Stomach smooth muscle (tissue), 2 donors: Measurements from ENCODE around the gene SARS1.
A peak's percentile ranks its signal among the peaks of the same experiment; 100 is the strongest.

ENCODE experiments used
- H3K27ac ChIP-seq: one replicate; pipeline ENCODE4 v1.7.0; 2013; ENCODE audit warnings: mild to moderate bottlenecking, low read length, inconsistent platforms
- H3K27me3 ChIP-seq, 2 donors: one replicate each; pipeline ENCODE4 v1.7.0; 2013; ENCODE audit warnings: low read length in 2 of 2; ENCODE audit not compliant: insufficient read depth in 2 of 2, control insufficient read depth in 1 of 2
- H3K36me3 ChIP-seq, 2 donors: one replicate each; pipeline ENCODE4 v1.7.0; 2013; ENCODE audit warnings: low read length in 2 of 2; ENCODE audit not compliant: control insufficient read depth in 2 of 2, insufficient read depth in 2 of 2
- H3K4me1 ChIP-seq: one replicate; pipeline ENCODE4 v1.7.0; 2013; ENCODE audit warnings: low read length; ENCODE audit not compliant: control insufficient read depth, insufficient read depth
- H3K4me3 ChIP-seq, 2 donors: one replicate each; pipeline ENCODE4 v1.7.0; 2013; ENCODE audit warnings: low read length in 2 of 2
- H3K9ac ChIP-seq, 2 donors: one replicate each; pipeline ENCODE4 v1.7.0; 2013; ENCODE audit warnings: low read length in 2 of 2, mild to moderate bottlenecking in 1 of 2
- H3K9me3 ChIP-seq, 2 donors: one replicate each; pipeline ENCODE4 v1.7.0; 2013; ENCODE audit warnings: low read length in 2 of 2; ENCODE audit not compliant: control insufficient read depth in 2 of 2
- donor health status: healthy.
- donor health status: Pancreatic carcinoma.

Gene SARS1

GRCh38 chr1:109251277-109252166 lies 37.8 kb downstream of the SARS1 start:
- no peak overlapping the region for H3K9ac ChIP-seq
- H3K36me3 ChIP-seq: peaks cover 0 to 3% of the 10 kb centered on the region in 2 donors
- H3K4me1 ChIP-seq: peaks cover 44% of the 10 kb centered on the region
- no peaks in the 10 kb centered on the region for H3K9me3 ChIP-seq
- no peaks in the 10 kb centered on the region for H3K27me3 ChIP-seq
- H3K4me3 ChIP-seq: no peak overlapping the region
- no peak overlapping the region for H3K27ac ChIP-seq

- H3K9me3 ChIP-seq: no peaks in the 10 kb centered on the region
- H3K9ac ChIP-seq: no peak overlapping the region
- no peaks in the 10 kb centered on the region for H3K27me3 ChIP-seq
- no peak overlapping the region for H3K4me3 ChIP-seq
- peaks cover 44% of the 10 kb centered on the region for H3K4me1 ChIP-seq
- no peak overlapping the region for H3K27ac ChIP-seq
- peaks cover 0 to 3% of the 10 kb centered on the region in 2 donors for H3K36me3 ChIP-seq
Observed at GRCh38 chr1:109252167-109252892, 38.6 kb downstream of the SARS1 start.

GRCh38 chr1:109252893-109253802 lies 39.4 kb downstream of the SARS1 start:
- H3K36me3 ChIP-seq: peaks cover 0 to 3% of the 10 kb centered on the region in 2 donors
- H3K9ac ChIP-seq: peak overlapping the region; percentile 69 to 71
- no peaks in the 10 kb centered on the region for H3K27me3 ChIP-seq
- H3K9me3 ChIP-seq: no peaks in the 10 kb centered on the region
- H3K27ac ChIP-seq: peak overlapping the region; percentile 82
- peak overlapping the region; percentile 56 to 62 for H3K4me3 ChIP-seq
- H3K4me1 ChIP-seq: peaks cover 44% of the 10 kb centered on the region

- peak overlapping the region; percentile 82 for H3K27ac ChIP-seq
Observed at GRCh38 chr1:109253803-109254620, 40.3 kb downstream of the SARS1 start.

GRCh38 chr1:109254621-109255096 lies 40.9 kb downstream of the SARS1 start:
- Histone ChIP-seq H3K27ac (peak overlapping the region; percentile 82), H3K4me3 (peak overlapping the region in 1 of 2 donors; percentile 62)

More at GRCh38 chr1:109253803-109254620, 40.3 kb downstream of the SARS1 start:
- Histone ChIP-seq H3K9me3 (no peaks in the 10 kb centered on the region), H3K9ac (peak overlapping the region; percentile 69 to 71), H3K27me3 (no peaks in the 10 kb centered on the region), H3K4me3 (peak overlapping the region; percentile 56 to 62), H3K4me1 (peaks cover 40% of the 10 kb centered on the region), H3K36me3 (peaks cover 0 to 6% of the 10 kb centered on the region in 2 donors)

GRCh38 chr1:109255097-109255651 lies 41.5 kb downstream of the SARS1 start:
- Histone ChIP-seq H3K9ac (no peak overlapping the region), H3K4me3 (peak overlapping the region in 1 of 2 donors; percentile 22), H3K4me1 (peaks cover 34% of the 10 kb centered on the region), H3K27me3 (no peaks in the 10 kb centered on the region), H3K36me3 (peaks cover 0 to 12% of the 10 kb centered on the region in 2 donors), H3K9me3 (no peaks in the 10 kb centered on the region), H3K27ac (no peak overlapping the region)

More at GRCh38 chr1:109254621-109255096, 40.9 kb downstream of the SARS1 start:
- Histone ChIP-seq H3K27me3 (no peaks in the 10 kb centered on the region), H3K4me1 (peaks cover 37% of the 10 kb centered on the region), H3K36me3 (peaks cover 0 to 12% of the 10 kb centered on the region in 2 donors), H3K9me3 (no peaks in the 10 kb centered on the region), H3K9ac (peak overlapping the region in 1 of 2 donors; percentile 71)

- Histone ChIP-seq H3K4me3 (no peak overlapping the region), H3K27ac (no peak overlapping the region), H3K36me3 (peaks cover 0 to 12% of the 10 kb centered on the region in 2 donors), H3K27me3 (no peaks in the 10 kb centered on the region), H3K9me3 (no peaks in the 10 kb centered on the region), H3K9ac (no peak overlapping the region), H3K4me1 (peaks cover 30% of the 10 kb centered on the region)
Observed at GRCh38 chr1:109255678-109256077, 42.0 kb downstream of the SARS1 start.

- Histone ChIP-seq H3K4me3 (no peak overlapping the region), H3K9ac (no peak overlapping the region), H3K4me1 (peaks cover 30% of the 10 kb centered on the region), H3K27me3 (no peaks in the 10 kb centered on the region), H3K9me3 (no peaks in the 10 kb centered on the region), H3K36me3 (peaks cover 0 to 14% of the 10 kb centered on the region in 2 donors), H3K27ac (no peak overlapping the region)
Observed at GRCh38 chr1:109256085-109256484, 42.4 kb downstream of the SARS1 start.

GRCh38 chr1:109256971-109257681 lies 43.4 kb downstream of the SARS1 start:
- no peaks in the 10 kb centered on the region for H3K27me3 ChIP-seq
- no peak overlapping the region for H3K9ac ChIP-seq
- H3K9me3 ChIP-seq: no peaks in the 10 kb centered on the region
- no peak overlapping the region for H3K27ac ChIP-seq
- peaks cover 3 to 17% of the 10 kb centered on the region in 2 donors for H3K36me3 ChIP-seq
- peaks cover 29% of the 10 kb centered on the region for H3K4me1 ChIP-seq
- H3K4me3 ChIP-seq: no peak overlapping the region
